Mesangial cell (primary cell): ENCODE measurements around the gene RGS18. TPM values are rescaled to one million over a fixed set of nuclear protein-coding genes. Genes with fewer than 3 reads are reported as not detected.

Experiments
- total RNA-seq: library from RNA; depleted of rRNA; stranded (reverse); fragments of >200 nt; gene quantifications from 2 replicates; pipeline ENCODE4 v1.2.3, GENCODE V29; 2015

RGS18 gene
- not detected in 2 replicates for total RNA-seq

GRCh38 chr1:192158181-192158580, at the start of gene RGS18:
RGS18 (plus strand) TSS chr1:192158462; CDS start chr1:192158638, 176 bp downstream.

Other genes starting within 250 kb of the RGS18 start
- gene RGS21, start 158.5 kb downstream of the RGS18 start, total RNA-seq = not detected in 2 replicates